Esophagus squamous epithelium (tissue), 5 donors: ENCODE data around the gene SEC14L5. TPM values are rescaled to one million over a fixed set of nuclear protein-coding genes. Genes with fewer than 3 reads are reported as not detected.
A peak's percentile ranks its signal among the peaks of the same experiment; 100 is the strongest.

Experiments
- DNase-seq: peaks from one replicate; lab custom pipeline; 2025; lab: John Stamatoyannopoulos, UW
- H3K27ac ChIP-seq, 4 donors: fragments of 200-600 bp; sonication (generic); one replicate each; pipeline ENCODE4 v1.5.1; 2016 to 2019; ENCODE audit warnings: mild to moderate bottlenecking in 1 of 4
- H3K27me3 ChIP-seq, 4 donors: fragments of 200-600 bp; sonication (generic); 1 replicate in 3 of 4; 2 replicates in 1 of 4; pipeline versions ENCODE4 v1.5.1 to v1.6.0; 2017 to 2021; ENCODE audit warnings: antibody characterized with exemption in 1 of 4
- H3K36me3 ChIP-seq, 3 donors: fragments of 200-600 bp; sonication (generic); one replicate each; pipeline ENCODE4 v1.5.1; 2016 to 2019
- H3K4me1 ChIP-seq, 3 donors: fragments of 200-600 bp; sonication (generic); one replicate each; pipeline ENCODE4 v1.5.1; 2017 to 2019
- H3K4me3 ChIP-seq, 4 donors: fragments of 200-600 bp; sonication (generic); 1 replicate in 3 of 4; 2 replicates in 1 of 4; pipeline ENCODE4 v1.5.1; 2016 to 2019; ENCODE audit warnings: mild to moderate bottlenecking in 2 of 4, moderate library complexity in 1 of 4
- H3K9me3 ChIP-seq, 3 donors: fragments of 200-600 bp; sonication (generic); one replicate each; pipeline ENCODE4 v1.5.1; 2016 to 2019
- POLR2A ChIP-seq, 4 donors: fragments of 450-650 bp; IDR thresholded peaks; one replicate each; pipeline ENCODE4 v1.6.1; 2017; ENCODE audit warnings: antibody characterized with exemption in 4 of 4, mild to moderate bottlenecking in 4 of 4, moderate library complexity in 3 of 4
- WGBS, 2 donors: methylation state at CpG; one replicate each; pipeline ENCODE4 v1.1.5; 2018; 5-methylcytosine and 5-hydroxymethylcytosine counted together
- intact Hi-C: fragments of 100-400 bp; cut with DNase I; formaldehyde crosslinking; loops from one replicate; pipeline ENCODE4 v1.15.0; 2022
- total RNA-seq, 4 donors: library from RNA; depleted of rRNA; stranded (reverse); fragments of >200 nt; gene quantifications; one replicate each; pipeline ENCODE4 v1.1.0, GENCODE V29; 2016
- TF ChIP-seq, protein P1 (sequence below), 6 experiments: fragments of 450-650 bp in 4 of 6; fragments of 200-600 bp in 2 of 6; sonication (generic) in 2 of 6; IDR thresholded peaks; one replicate each; pipeline ENCODE4 v1.5.1; 2016 to 2019; ENCODE audit warnings: antibody characterized with exemption in 6 of 6, mild to moderate bottlenecking in 4 of 6, moderate library complexity in 4 of 6
- donor health status: DM: yes; HTN: yes; CAD: no.

The SEC14L5 gene
- total RNA-seq, 4 donors from 2014 or later, result 0.22 to 5.6 (median 0.49) TPM

DNA sequence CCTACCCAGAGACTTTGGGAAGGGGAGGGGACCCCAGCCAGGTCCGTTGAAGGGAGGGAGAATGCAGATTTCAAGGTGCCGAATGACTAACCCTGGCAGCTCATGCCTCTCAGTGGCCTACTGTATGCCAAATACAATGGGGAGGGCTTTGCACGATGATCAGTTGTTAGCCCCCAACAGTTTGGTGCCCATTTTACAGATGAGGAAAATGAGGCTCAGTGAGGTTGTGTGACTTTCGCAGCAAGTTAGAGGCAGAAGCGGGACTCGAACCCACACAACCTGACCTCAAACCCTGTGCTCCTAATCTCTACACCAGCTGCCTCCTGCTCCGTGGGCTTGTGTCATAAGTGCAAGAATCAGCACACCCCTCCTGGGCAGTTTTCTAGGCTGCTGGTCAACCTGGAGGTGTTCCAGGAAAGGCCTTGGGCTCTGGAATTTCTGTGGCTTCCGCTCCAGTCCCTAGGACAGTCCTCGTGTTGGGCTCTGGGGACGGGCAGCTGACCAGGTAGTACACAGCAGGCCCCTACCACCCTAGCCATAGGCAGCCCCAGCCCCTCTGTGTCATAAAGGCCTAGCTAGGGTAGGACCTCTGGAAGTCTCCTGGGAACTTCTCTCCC, 87.5 kb downstream of the SEC14L5 start:
- intact Hi-C loops, result no loop called here
- Histone ChIP-seq H3K27ac (no peak overlapping the region), H3K27me3 (peaks cover 0 to 16% (median 0%) of the 10 kb centered on the region in 4 donors), H3K4me1 (no peaks in the 10 kb centered on the region), H3K4me3 (no peak overlapping the region), H3K9me3 (no peaks in the 10 kb centered on the region), H3K36me3 (no peaks in the 10 kb centered on the region)
- TF ChIP-seq, protein P1, sequence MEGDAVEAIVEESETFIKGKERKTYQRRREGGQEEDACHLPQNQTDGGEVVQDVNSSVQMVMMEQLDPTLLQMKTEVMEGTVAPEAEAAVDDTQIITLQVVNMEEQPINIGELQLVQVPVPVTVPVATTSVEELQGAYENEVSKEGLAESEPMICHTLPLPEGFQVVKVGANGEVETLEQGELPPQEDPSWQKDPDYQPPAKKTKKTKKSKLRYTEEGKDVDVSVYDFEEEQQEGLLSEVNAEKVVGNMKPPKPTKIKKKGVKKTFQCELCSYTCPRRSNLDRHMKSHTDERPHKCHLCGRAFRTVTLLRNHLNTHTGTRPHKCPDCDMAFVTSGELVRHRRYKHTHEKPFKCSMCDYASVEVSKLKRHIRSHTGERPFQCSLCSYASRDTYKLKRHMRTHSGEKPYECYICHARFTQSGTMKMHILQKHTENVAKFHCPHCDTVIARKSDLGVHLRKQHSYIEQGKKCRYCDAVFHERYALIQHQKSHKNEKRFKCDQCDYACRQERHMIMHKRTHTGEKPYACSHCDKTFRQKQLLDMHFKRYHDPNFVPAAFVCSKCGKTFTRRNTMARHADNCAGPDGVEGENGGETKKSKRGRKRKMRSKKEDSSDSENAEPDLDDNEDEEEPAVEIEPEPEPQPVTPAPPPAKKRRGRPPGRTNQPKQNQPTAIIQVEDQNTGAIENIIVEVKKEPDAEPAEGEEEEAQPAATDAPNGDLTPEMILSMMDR (IDR thresholded peaks at IDR 0.05), result no peak
- TF ChIP-seq POLR2A (IDR thresholded peaks at IDR 0.05), result no peak
- 77 to 81% methylated on average over 6 to 9 of the region's 10 CpGs for WGBS, 2 donors
- no peak for DNase-seq

DNA sequence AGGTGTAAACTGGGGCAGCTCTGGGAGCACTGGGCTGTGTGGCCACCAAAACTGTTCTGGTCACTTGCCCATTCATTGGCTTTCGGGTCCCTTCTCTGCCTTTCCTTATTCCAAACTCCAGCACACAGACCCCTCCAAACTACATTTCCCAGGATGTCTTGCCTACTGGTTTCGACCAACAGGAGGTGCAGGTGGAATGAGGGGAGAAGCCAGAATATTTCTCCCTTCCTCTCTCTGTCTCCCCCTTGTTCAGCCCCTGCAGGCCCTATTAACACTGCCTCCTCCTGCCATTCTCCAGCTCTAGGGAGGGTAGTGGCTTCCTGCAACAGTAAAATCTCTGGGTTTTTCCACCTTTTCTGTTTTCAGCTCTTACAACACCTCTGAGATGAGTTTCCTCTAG, 88.8 kb downstream of the SEC14L5 start:
- Histone ChIP-seq H3K27me3 (peaks cover 0 to 4% (median 0%) of the 10 kb centered on the region in 4 donors), H3K9me3 (no peaks in the 10 kb centered on the region), H3K4me3 (no peak overlapping the region), H3K4me1 (no peaks in the 10 kb centered on the region), H3K36me3 (no peaks in the 10 kb centered on the region), H3K27ac (no peak overlapping the region)
- 75 to 76% methylated on average over 2 of the region's 2 CpGs for WGBS, 2 donors
- no peak for DNase-seq
- intact Hi-C loops, result no loop called here
- TF ChIP-seq, protein P1 (IDR thresholded peaks at IDR 0.05), result no peak
- TF ChIP-seq POLR2A (IDR thresholded peaks at IDR 0.05), result no peak

DNA sequence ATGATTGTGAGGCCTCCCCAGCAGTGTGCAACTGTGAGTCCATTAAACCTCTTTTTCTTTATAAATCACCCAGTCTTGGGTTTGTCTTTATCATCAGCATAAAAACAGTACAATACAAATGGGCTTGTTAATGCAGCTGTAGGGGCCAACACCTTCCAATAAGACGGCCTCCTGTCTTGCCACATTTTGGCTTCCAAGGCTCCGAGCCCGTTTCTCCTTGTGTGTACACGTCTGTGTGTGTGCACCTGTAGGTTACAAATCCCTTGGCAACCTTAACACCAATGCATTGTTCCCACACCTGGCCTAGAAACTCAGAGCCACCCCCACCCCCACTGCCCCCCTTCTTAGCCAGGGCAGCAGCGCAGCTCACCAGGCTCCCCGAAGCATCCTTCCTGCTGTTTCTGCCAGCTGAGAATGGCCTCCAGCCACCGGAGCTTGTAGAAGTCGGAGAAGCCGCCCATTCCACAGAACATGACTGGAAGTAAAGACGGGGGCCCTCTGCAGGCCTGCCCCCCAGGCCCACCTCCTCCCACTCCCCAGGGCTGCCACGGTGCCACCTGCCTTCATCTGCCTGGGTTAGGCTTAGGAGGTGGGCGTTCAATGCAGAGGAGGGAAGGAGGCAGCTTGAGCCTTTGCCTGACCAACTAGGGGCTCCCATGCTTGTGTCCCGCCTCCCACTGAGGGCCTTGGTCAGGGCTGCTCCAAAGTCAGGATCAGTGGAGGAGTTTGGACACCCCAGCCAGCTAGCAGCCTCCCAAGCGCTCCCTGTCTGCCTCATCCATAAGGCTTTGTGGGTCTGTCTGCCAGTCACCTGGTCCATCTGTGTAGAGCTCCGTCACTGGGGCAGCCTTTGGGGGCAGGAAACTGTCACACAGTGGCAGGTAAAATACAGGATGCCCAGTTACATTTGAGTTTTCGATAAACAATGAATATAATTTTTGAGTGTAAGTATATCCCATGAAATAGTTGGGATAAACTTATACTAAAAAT, 97.0 kb downstream of the SEC14L5 start:
- Histone ChIP-seq H3K4me3 (no peak overlapping the region), H3K4me1 (no peaks in the 10 kb centered on the region), H3K9me3 (no peaks in the 10 kb centered on the region), H3K27me3 (no peaks in the 10 kb centered on the region), H3K36me3 (no peaks in the 10 kb centered on the region), H3K27ac (no peak overlapping the region)
- no peak for DNase-seq
- TF ChIP-seq POLR2A (IDR thresholded peaks at IDR 0.05), result no peak
- TF ChIP-seq, protein P1 (IDR thresholded peaks at IDR 0.05), result no peak
- intact Hi-C loops, result no loop called here
- 38 to 64% methylated on average over 7 to 12 of the region's 16 CpGs for WGBS, 2 donors

DNA sequence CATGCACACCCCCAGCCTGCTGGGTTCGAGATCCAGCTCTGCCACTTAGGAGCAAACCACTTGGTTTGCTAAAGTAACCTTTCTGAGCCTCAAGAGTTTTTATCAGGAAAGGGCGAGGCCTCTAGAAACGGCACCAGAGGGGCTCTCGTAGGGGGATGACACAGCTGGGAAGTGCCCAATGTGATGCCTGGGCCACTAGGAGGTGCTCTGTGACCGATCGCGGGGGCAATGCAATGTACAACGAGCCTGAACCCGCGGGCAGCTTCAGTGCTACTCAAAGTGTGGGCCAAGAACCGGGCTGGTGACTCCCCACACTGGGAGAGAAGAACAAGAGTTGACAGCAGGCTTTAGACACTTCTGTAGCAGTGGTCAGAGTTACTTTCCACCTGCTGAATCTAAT, 98.2 kb downstream of the SEC14L5 start:
- no peak for DNase-seq
- WGBS, 2 donors, result 10 to 15% methylated on average over 6 to 11 of the region's 11 CpGs
- H3K36me3 ChIP-seq, result no peaks in the 10 kb centered on the region
- TF ChIP-seq, protein P1 (IDR thresholded peaks at IDR 0.05), result peak in 3 of 6 experiments; percentile 11 to 34 (median 13)
- no peak for TF ChIP-seq POLR2A (IDR thresholded peaks at IDR 0.05)
- H3K27me3 ChIP-seq, result no peaks in the 10 kb centered on the region
- H3K9me3 ChIP-seq, result no peaks in the 10 kb centered on the region
- H3K27ac ChIP-seq, result no peak overlapping the region
- intact Hi-C loops, result no loop called here
- H3K4me1 ChIP-seq, result no peaks in the 10 kb centered on the region
- H3K4me3 ChIP-seq, result no peak overlapping the region

DNA sequence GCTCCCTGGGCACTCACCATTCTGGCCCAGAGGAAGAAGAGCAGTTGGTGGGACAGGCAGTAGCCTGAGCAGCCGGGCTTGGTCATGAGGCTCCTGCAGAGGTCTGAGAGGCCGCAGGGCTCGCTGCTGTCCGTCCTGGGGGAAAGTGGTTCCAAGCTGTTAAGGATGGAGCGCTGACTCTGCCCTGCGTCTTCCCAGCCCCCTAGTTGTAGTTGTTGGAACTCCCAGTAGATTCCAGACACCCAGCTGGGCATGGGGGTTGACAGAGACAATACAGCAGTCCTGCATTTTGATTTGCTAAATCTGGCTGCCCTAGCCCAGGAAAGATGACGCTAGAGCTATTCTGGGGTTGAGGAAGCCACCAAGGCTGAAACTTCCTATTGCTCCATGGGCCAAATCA, 100.3 kb downstream of the SEC14L5 start:
- no peaks in the 10 kb centered on the region for H3K9me3 ChIP-seq
- H3K4me3 ChIP-seq, result no peak overlapping the region
- TF ChIP-seq POLR2A (IDR thresholded peaks at IDR 0.05), result no peak
- TF ChIP-seq, protein P1 (IDR thresholded peaks at IDR 0.05), result no peak
- H3K27me3 ChIP-seq, result no peaks in the 10 kb centered on the region
- DNase-seq, result no peak
- H3K36me3 ChIP-seq, result no peaks in the 10 kb centered on the region
- 77% methylated on average over 7 of the region's 7 CpGs; no CpG with 5 or more reads in 1 of the 2 donors for WGBS, 2 donors
- intact Hi-C loops, result no loop called here
- no peak overlapping the region for H3K27ac ChIP-seq
- no peaks in the 10 kb centered on the region for H3K4me1 ChIP-seq
